Uterus (tissue), 2 donors: ENCODE results near the gene BSCL2.

Source experiments
- POLR2A ChIP-seq, 2 donors: fragments of 450-650 bp; IDR thresholded peaks; one replicate each; pipeline ENCODE4 v1.6.1; 2016; ENCODE audit warnings: antibody characterized with exemption in 2 of 2, mild to moderate bottlenecking in 1 of 2, moderate library complexity in 1 of 2
- TF ChIP-seq, protein P1 (sequence below), 4 experiments: fragments of 200-600 bp in 2 of 4; fragments of 450-650 bp in 2 of 4; sonication (generic) in 2 of 4; IDR thresholded peaks; one replicate each; pipeline ENCODE4 v1.5.1; 2016 to 2019; ENCODE audit warnings: antibody characterized with exemption in 4 of 4, mild to moderate bottlenecking in 2 of 4, moderate library complexity in 1 of 4

DNA sequence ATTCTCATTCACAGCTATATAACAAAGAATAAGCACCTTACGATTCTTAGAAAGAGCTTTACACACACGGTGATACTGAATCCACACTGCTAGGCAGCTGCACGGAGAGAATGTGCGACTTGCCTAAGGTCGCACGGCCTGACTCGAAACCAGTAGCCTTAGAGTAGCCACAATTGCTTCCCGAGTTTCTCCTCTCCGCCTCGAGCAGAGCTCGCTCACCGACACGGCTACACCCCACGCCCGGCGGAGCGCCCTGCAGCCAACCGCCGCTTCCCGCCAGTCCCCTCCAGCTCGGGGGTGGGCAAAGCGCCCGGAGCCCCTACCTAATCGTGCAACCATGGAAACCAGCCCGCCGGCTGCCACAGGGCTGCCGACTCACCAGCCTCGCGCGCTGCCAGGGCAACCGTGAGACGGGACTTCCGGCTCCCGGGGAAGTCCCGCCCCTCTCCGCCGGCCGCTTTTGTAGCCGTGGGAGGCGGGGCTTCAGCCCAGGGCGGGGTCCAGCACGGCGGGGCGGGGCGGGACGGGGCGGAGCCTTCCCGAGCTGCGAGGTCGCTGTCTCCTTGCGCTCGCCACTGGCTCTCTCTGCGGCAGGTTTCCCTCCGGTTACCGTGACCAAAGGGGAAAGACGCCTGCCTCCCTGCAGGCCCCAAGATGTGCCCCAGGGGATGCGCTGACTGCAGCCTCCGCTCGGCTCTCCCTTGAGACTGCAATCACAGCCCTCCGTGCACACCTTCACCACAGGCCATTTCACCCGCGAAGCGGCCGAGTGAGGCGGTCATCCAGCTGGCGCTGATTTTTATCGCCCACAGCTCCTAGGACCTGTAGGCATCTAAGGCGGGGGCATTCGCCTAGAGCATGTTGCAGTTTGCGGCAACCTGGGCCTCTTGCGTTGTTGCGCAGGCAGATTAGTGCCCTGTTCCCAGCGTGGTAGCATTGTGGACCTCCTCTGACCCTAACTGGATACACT is 1.1 kb downstream of the BSCL2 start:
- TF ChIP-seq, protein P1, sequence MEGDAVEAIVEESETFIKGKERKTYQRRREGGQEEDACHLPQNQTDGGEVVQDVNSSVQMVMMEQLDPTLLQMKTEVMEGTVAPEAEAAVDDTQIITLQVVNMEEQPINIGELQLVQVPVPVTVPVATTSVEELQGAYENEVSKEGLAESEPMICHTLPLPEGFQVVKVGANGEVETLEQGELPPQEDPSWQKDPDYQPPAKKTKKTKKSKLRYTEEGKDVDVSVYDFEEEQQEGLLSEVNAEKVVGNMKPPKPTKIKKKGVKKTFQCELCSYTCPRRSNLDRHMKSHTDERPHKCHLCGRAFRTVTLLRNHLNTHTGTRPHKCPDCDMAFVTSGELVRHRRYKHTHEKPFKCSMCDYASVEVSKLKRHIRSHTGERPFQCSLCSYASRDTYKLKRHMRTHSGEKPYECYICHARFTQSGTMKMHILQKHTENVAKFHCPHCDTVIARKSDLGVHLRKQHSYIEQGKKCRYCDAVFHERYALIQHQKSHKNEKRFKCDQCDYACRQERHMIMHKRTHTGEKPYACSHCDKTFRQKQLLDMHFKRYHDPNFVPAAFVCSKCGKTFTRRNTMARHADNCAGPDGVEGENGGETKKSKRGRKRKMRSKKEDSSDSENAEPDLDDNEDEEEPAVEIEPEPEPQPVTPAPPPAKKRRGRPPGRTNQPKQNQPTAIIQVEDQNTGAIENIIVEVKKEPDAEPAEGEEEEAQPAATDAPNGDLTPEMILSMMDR (IDR thresholded peaks at IDR 0.05) = no peak
- TF ChIP-seq POLR2A (IDR thresholded peaks at IDR 0.05) = peak in 1 of 2 donors; percentile 57
